Liver (tissue), 9 donors: Measurements from ENCODE around the gene PHLDA2. TPM values are rescaled to one million over a fixed set of nuclear protein-coding genes. Genes with fewer than 3 reads are reported as not detected.

Experiments
- DNase-seq: peaks from one replicate; pipeline ENCODE4 v3.0.0-alpha.2; 2017; ENCODE audit warnings: low spot score
- H3K27ac ChIP-seq, 2 donors: one replicate each; pipeline ENCODE4 v1.7.0; 2013; ENCODE audit warnings: inconsistent platforms in 2 of 2, low read length in 2 of 2, control low read depth in 1 of 2, low read depth in 1 of 2, mild to moderate bottlenecking in 1 of 2
- H3K27me3 ChIP-seq, 4 donors: one replicate each; pipeline versions ENCODE4 v1.6.1 to v1.7.0; 2013; ENCODE audit warnings: low read length in 3 of 4, inconsistent platforms in 1 of 4, mild to moderate bottlenecking in 1 of 4, moderate library complexity in 1 of 4; ENCODE audit not compliant: control insufficient read depth in 4 of 4, insufficient read depth in 4 of 4
- H3K36me3 ChIP-seq, 4 donors: one replicate each; pipeline versions ENCODE4 v1.6.1 to v1.7.0; 2013; ENCODE audit warnings: low read length in 3 of 4, mild to moderate bottlenecking in 3 of 4, low read depth in 1 of 4, moderate library complexity in 1 of 4; ENCODE audit not compliant: control insufficient read depth in 4 of 4, insufficient read depth in 3 of 4
- H3K4me1 ChIP-seq, 4 donors: one replicate each; pipeline versions ENCODE4 v1.6.1 to v1.7.0; 2013; ENCODE audit warnings: low read length in 3 of 4, mild to moderate bottlenecking in 3 of 4, moderate library complexity in 1 of 4; ENCODE audit not compliant: control insufficient read depth in 4 of 4, insufficient read depth in 4 of 4
- H3K4me3 ChIP-seq, 3 donors: one replicate each; pipeline versions ENCODE4 v1.6.1 to v1.7.0; 2013; ENCODE audit warnings: low read length in 3 of 3, control low read depth in 1 of 3, low read depth in 1 of 3, mild to moderate bottlenecking in 1 of 3
- H3K9ac ChIP-seq, 2 donors: one replicate each; pipeline ENCODE4 v1.7.0; 2013; ENCODE audit warnings: low read length in 2 of 2, mild to moderate bottlenecking in 2 of 2, moderate library complexity in 2 of 2, control low read depth in 1 of 2, low read depth in 1 of 2
- H3K9me3 ChIP-seq, 4 donors: one replicate each; pipeline versions ENCODE4 v1.6.1 to v1.7.0; 2013; ENCODE audit warnings: low read length in 3 of 4; ENCODE audit not compliant: control insufficient read depth in 4 of 4
- ATF3 ChIP-seq: IDR thresholded peaks from 2 replicates; pipeline ENCODE4 v1.6.1; 2016; ENCODE audit warnings: antibody characterized with exemption
- CTCF ChIP-seq: fragments of 150-350 bp; IDR thresholded peaks from 2 replicates; pipeline ENCODE4 v1.5.1; 2017; ENCODE audit warnings: improper control_type of control experiment, low read depth, low read length; ENCODE audit not compliant: missing input control
- FOXA1 ChIP-seq: IDR thresholded peaks from 2 replicates; pipeline ENCODE4 v1.6.1; 2016; ENCODE audit warnings: antibody characterized with exemption
- FOXA2 ChIP-seq: IDR thresholded peaks from 2 replicates; pipeline ENCODE4 v1.6.1; 2016; ENCODE audit warnings: antibody characterized with exemption
- GABPA ChIP-seq, 2 donors: IDR thresholded peaks in 1 of 2; conservative IDR thresholded peaks in 1 of 2; 2 replicates each; pipeline ENCODE4 v1.6.1; 2016; ENCODE audit warnings: antibody characterized with exemption in 2 of 2, mild to moderate bottlenecking in 1 of 2, moderate library complexity in 1 of 2
- HNF4A ChIP-seq, 2 donors: conservative IDR thresholded peaks; 2 replicates each; pipeline ENCODE4 v1.6.1; 2016; ENCODE audit warnings: antibody characterized with exemption in 2 of 2, mild to moderate bottlenecking in 2 of 2
- HNF4G ChIP-seq: IDR thresholded peaks from 2 replicates; pipeline ENCODE4 v1.6.1; 2016; ENCODE audit warnings: antibody characterized with exemption
- JUND ChIP-seq, 2 donors: IDR thresholded peaks; 2 replicates each; pipeline ENCODE4 v1.6.1; 2016; ENCODE audit warnings: antibody characterized with exemption in 2 of 2
- MAX ChIP-seq: IDR thresholded peaks from 2 replicates; pipeline ENCODE4 v1.6.1; 2016; ENCODE audit warnings: antibody characterized with exemption
- NR2F2 ChIP-seq: IDR thresholded peaks from 2 replicates; pipeline ENCODE4 v1.6.1; 2016; ENCODE audit warnings: antibody characterized with exemption
- RAD21 ChIP-seq, 2 donors: IDR thresholded peaks; 2 replicates each; pipeline ENCODE4 v1.6.1; 2016; ENCODE audit warnings: antibody characterized with exemption in 2 of 2, mild to moderate bottlenecking in 2 of 2
- RXRA ChIP-seq, 2 donors: IDR thresholded peaks; 2 replicates each; pipeline ENCODE4 v1.6.1; 2017 to 2018; ENCODE audit warnings: antibody characterized with exemption in 2 of 2, mild to moderate bottlenecking in 1 of 2
- SP1 ChIP-seq: IDR thresholded peaks from 2 replicates; pipeline ENCODE4 v1.6.1; 2018; ENCODE audit warnings: antibody characterized with exemption, mild to moderate bottlenecking
- TAF1 ChIP-seq: conservative IDR thresholded peaks from 2 replicates; pipeline ENCODE4 v1.6.1; 2016; ENCODE audit warnings: antibody characterized with exemption, mild to moderate bottlenecking
- YY1 ChIP-seq: IDR thresholded peaks from 2 replicates; pipeline ENCODE4 v1.6.1; 2016; ENCODE audit warnings: antibody characterized with exemption, mild to moderate bottlenecking
- WGBS: extraction: QIAGEN DNeasy Blood & Tissue Kit; methylation state at CpG from one replicate; pipeline ENCODE4 v1.1.7; 2013; 5-methylcytosine and 5-hydroxymethylcytosine counted together
- polyA plus RNA-seq, 2 donors: library from polyadenylated mRNA; stranded (reverse) in 1 of 2; unstranded in 1 of 2; fragments of 200-250 nt in 1 of 2; fragments of >200 nt in 1 of 2; fragmentation: Nextera tagmentation in 1 of 2; extraction: Ambion mirVana in 1 of 2; gene quantifications; one replicate each; pipeline versions ENCODE4 v1.2.1 to v1.2.3, GENCODE V29; 2013 to 2015
- total RNA-seq, 2 donors: library from RNA; depleted of rRNA; stranded (reverse); fragments of >200 nt; gene quantifications; one replicate each; pipeline ENCODE4 v1.2.3, GENCODE V29; 2014
- TF ChIP-seq, protein P1 (sequence below): IDR thresholded peaks from 2 replicates; pipeline ENCODE4 v1.6.1; 2016; ENCODE audit warnings: antibody characterized with exemption
- donor health status: healthy.
- donor health status: healthy.
- donor health status: healthy.
- donor health status: healthy.
- donor health status: healthy.

The PHLDA2 gene
- total and polyA plus RNA-seq, 4 donors = 0.23 to 1.4 (median 0.99) TPM; not detected in 1

DNA sequence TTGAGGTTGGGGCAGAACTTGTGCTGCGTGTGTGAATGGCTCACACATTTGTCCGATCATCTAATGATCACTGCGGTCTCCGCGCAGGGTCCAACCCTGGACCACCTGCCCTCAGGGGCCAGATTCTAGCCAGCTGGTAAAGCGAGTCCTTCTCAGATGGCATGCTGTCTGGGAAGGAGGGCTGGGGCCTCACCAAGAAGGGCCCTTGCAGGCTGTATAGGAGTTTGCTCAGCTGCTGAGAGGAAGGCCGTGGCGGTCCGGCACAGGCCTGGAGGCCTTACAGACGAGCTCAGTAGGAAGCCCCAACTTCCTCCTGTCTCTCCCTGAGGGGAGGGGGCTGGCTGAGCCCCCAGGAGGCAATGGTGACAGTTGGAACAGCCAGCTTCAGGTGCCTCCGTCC, 13.7 kb downstream of the PHLDA2 start:
- 91% methylated on average over 11 of the region's 11 CpGs for WGBS
- H3K4me3 ChIP-seq = no peak overlapping the region
- TF ChIP-seq TAF1 (no peak), HNF4G (no peak), NR2F2 (no peak)

GRCh38 chr11:2914455-2915195, 14.6 kb downstream of the PHLDA2 start:
- no peak overlapping the region for H3K9ac ChIP-seq
- H3K9me3 ChIP-seq = no peaks in the 10 kb centered on the region
- TF ChIP-seq HNF4G (no peak), NR2F2 (no peak), ATF3 (no peak), JUND (IDR thresholded peaks at IDR 0.05) (no peak), HNF4A (conservative IDR thresholded peaks at IDR 0.05) (no peak), YY1 (no peak), MAX (no peak), GABPA (IDR thresholded peaks at IDR 0.05 in 1 of 2, conservative IDR thresholded peaks at IDR 0.05 in 1 of 2) (no peak), FOXA2 (no peak), RXRA (IDR thresholded peaks at IDR 0.05) (no peak)
- WGBS = 87% methylated on average over 18 of the region's 18 CpGs
- H3K4me3 ChIP-seq = no peak overlapping the region
- no peak for DNase-seq
- no peaks in the 10 kb centered on the region for H3K27me3 ChIP-seq
- H3K4me1 ChIP-seq = no peaks in the 10 kb centered on the region
- peaks cover 0 to 4% (median 0%) of the 10 kb centered on the region in 4 donors for H3K36me3 ChIP-seq
- no peak overlapping the region for H3K27ac ChIP-seq

More for the DNA sequence above, 13.7 kb downstream of the PHLDA2 start:
- no peaks in the 10 kb centered on the region for H3K4me1 ChIP-seq
- H3K36me3 ChIP-seq = peaks cover 0 to 4% (median 0%) of the 10 kb centered on the region in 4 donors
- no peaks in the 10 kb centered on the region for H3K27me3 ChIP-seq
- no peak for DNase-seq
- H3K9me3 ChIP-seq = no peaks in the 10 kb centered on the region
- H3K27ac ChIP-seq = no peak overlapping the region
- H3K9ac ChIP-seq = no peak overlapping the region

- Histone ChIP-seq H3K27me3 (no peaks in the 10 kb centered on the region), H3K4me3 (no peak overlapping the region), H3K27ac (no peak overlapping the region), H3K9ac (no peak overlapping the region), H3K9me3 (no peaks in the 10 kb centered on the region), H3K4me1 (no peaks in the 10 kb centered on the region), H3K36me3 (peaks cover 0 to 2% (median 0%) of the 10 kb centered on the region in 4 donors)
- 76% methylated on average over 9 of the region's 9 CpGs for WGBS
- TF ChIP-seq NR2F2 (no peak), SP1 (no peak), HNF4A (conservative IDR thresholded peaks at IDR 0.05) (no peak), FOXA1 (no peak), RAD21 (IDR thresholded peaks at IDR 0.05) (no peak), ATF3 (no peak), MAX (no peak), GABPA (IDR thresholded peaks at IDR 0.05 in 1 of 2, conservative IDR thresholded peaks at IDR 0.05 in 1 of 2) (no peak), CTCF (no peak), JUND (IDR thresholded peaks at IDR 0.05) (no peak), RXRA (IDR thresholded peaks at IDR 0.05) (no peak), YY1 (no peak)
- TF ChIP-seq, protein P1, sequence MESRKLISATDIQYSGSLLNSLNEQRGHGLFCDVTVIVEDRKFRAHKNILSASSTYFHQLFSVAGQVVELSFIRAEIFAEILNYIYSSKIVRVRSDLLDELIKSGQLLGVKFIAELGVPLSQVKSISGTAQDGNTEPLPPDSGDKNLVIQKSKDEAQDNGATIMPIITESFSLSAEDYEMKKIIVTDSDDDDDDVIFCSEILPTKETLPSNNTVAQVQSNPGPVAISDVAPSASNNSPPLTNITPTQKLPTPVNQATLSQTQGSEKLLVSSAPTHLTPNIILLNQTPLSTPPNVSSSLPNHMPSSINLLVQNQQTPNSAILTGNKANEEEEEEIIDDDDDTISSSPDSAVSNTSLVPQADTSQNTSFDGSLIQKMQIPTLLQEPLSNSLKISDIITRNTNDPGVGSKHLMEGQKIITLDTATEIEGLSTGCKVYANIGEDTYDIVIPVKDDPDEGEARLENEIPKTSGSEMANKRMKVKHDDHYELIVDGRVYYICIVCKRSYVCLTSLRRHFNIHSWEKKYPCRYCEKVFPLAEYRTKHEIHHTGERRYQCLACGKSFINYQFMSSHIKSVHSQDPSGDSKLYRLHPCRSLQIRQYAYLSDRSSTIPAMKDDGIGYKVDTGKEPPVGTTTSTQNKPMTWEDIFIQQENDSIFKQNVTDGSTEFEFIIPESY = no peak
- DNase-seq = no peak
These were observed 15.4 kb downstream of the PHLDA2 start for GRCh38 chr11:2913776-2914175.
